GM03348 (cell line): Measurements from ENCODE around the gene ARMS2.

Source experiments
- DNase-seq: peaks from one replicate; pipeline ENCODE4 v3.0.0; 2012; ENCODE audit warnings: low spot score

The ARMS2 gene

DNA sequence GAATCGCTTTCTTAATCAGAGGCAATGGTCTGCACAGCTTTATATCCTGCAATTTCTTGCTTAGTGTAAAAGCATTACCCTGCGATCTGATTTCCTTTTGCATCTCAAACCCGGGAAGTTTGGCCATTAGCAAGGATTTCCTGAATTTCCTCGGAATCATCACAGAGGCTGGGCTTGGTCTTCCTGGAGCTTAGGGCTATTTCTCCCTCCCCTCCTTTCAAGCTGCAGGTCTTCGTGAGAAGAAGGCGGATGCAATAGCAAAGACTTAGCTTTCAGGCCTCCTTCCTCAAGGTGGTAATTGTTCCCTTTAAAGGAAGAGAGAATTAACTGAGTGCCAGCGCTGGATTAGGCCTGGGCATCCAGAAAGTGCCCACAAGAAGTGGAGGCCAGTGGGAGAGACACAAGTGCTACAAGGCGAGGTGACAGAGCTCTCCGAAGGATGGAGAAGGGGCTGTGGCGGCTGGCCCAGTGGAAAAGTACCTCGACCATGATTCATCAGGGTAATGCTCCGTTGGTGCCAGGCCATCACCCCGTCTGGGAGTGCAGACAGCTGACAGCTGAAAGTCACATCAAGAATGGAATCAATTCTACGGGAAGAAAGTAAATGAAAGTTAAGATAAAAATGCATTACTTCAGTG lies 4.0 kb upstream of the ARMS2 start:
- no peak for DNase-seq

GRCh38 chr10:122454071-122454470 lies 382 bp upstream of the ARMS2 start:
- no peak for DNase-seq

DNA sequence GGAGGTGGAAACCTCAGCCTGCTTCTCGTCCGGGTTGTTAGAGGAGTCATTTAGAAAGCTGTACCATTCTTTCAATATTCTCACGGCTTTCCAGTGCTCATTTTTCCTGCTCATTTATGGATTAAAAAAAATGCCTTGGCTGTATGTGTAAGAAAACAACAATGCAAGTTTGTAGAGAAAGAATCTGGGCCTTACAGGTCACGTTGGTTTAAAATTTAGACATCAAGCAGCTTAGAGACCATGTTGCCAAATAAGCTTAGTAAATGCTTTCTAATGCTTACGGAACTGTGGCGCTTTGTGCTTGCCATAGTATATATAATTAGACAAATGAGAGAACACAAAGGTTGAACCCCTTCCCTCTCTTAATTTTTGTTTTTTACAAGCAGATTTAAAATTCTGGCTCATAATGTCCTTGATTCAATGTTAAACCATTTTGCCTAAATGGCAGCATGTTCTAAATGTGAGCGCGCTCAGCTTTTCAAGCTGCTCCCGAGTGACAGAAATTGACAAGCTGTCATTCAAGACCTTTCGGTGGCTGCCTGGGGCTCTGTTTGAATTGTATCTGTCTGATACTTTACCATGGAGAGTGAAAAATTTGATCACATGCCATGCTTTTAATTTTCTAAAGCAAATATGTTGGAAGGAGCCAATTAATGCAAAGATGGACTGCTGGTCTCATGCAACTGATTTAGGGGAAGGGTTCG lies 1.1 kb downstream of the ARMS2 start:
- DNase-seq, result no peak

DNA sequence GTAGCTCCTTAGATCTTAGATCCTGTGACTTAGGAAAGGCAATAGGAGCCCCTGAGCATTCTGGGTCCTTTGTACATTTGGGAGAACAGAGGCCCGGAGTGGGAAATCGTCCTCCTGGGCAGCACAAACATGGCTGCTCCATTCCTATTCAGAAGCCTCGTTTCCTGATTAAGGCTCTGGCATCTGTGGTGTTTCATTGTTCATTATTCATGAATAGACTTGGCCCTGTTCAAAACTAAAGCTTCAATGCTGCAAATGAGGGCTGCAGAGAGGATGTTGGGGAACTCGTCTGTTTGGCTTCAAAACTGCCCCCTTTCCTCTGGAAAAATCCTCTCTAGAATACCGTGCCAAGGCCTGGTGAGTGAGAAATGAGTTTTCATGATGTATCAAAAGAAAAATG lies 3.5 kb downstream of the ARMS2 start:
- DNase-seq, result no peak

DNA sequence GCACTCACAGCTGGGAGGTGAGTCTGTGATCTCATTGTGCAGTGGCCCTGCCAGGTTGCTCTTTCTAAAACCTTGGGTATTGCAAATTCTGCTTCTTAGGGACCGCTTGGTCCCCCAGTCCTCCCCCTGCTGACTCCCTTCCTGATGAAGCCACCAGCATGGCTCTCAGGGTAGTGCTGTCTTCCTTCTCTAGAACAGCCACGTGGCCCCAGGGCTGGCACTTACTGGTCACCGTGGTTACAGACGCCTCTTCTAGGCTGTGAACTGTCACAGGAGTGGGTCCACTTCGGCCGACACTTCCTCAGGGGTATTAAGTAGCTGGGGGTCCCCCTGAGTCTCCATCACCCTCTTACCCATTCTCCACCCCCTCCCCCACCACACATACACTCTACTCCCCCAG lies 4.2 kb downstream of the ARMS2 start:
- DNase-seq, result no peak

- DNase-seq, result peak; percentile 39
These were observed 5.3 kb downstream of the ARMS2 start for GRCh38 chr10:122459561-122460273.

GRCh38 chr10:122460891-122461293 lies 6.4 kb downstream of the ARMS2 start:
- DNase-seq, result no peak

DNA sequence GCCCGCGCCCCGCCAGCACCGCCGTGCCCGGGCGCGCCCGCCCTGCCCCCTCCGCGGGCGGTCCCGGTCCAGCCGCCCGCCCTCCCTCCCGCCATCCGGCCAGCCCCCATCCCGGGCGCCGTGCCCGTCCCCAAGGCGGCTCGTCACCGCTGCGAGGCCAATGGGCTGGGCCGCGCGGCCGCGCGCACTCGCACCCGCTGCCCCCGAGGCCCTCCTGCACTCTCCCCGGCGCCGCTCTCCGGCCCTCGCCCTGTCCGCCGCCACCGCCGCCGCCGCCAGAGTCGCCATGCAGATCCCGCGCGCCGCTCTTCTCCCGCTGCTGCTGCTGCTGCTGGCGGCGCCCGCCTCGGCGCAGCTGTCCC lies 6.9 kb downstream of the ARMS2 start, which contains the start of gene HTRA1:
HTRA1 (plus strand) TSS at position 187 of the 362 bp plus-strand sequence; CDS start at position 287, 100 bp downstream.
- peak; percentile 95 for DNase-seq

GRCh38 chr10:122461729-122462532 lies 7.5 kb downstream of the ARMS2 start:
- peak; percentile 31 for DNase-seq

GRCh38 chr10:122462533-122463465 lies 8.3 kb downstream of the ARMS2 start:
- peak; percentile 66 for DNase-seq

DNA sequence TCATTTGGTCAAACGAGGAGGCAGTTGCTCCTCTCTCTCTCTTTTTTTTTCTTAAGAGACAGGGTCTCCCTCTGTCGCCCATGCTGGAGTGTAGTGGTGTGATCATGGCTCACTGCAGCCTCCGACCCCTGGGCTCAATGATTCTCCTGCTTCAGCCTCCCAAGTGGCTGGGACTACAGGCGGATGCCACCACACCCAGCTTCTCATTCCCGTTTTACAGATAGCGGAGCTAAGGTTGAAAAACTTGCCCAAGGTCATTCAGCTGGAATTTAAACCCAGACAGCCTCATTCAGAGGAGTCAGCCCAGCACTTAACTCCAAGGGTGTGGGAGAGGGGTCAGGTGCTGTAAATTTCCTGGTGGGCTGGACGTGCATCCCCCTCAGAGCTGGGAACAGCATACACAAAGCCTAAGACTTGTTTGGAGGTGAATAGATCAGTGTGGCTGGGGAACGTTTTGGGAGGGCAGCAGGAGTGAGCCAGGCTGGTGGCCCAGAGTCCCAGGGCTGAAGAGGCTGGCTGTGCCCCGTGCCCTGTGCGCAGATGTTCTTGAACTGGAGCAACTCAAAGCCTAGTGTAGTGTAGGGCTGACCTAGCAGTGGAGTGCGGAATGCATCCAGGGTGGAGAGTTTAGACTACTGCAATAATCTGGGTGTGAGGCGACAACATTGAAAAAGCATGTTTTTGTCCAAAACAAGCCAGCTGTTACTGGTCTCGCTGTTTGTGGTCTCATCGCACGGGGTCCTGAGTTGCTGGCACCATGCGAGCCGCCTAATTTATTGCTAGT lies 9.2 kb downstream of the ARMS2 start:
- DNase-seq, result no peak

DNA sequence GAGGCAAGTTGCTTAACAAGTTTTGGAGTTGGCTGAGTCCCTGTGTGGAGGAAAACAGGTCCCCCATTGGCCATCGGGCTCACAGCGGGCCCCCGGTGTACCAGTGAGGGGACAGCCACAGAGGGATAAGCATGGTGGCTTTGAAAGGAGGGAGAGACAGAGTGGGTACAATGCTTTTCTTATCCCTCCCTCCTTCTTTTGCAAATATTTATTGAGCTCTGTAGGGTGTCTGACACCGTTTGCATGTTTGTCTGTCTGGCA lies 9.7 kb downstream of the ARMS2 start:
- DNase-seq, result no peak

DNA sequence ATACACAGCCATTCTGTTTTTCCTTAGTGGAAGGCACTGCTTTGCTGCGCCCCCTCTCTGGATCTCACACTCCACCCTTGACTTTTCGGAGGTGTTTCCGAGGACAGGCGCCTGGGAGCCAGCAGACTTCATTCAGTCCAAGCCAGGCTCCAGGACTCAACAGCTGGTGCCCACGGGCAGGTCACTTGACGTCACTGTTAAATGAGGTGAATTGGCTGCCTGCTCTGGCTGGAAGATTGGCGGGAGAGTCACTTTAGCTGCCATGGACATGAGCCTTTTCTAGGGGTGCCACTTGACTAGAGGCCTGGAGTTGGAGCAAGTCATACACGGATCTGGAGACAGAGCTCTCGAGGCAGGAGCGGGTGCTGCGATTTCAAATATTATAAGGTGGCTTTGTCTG lies 10.1 kb downstream of the ARMS2 start:
- no peak for DNase-seq

DNA sequence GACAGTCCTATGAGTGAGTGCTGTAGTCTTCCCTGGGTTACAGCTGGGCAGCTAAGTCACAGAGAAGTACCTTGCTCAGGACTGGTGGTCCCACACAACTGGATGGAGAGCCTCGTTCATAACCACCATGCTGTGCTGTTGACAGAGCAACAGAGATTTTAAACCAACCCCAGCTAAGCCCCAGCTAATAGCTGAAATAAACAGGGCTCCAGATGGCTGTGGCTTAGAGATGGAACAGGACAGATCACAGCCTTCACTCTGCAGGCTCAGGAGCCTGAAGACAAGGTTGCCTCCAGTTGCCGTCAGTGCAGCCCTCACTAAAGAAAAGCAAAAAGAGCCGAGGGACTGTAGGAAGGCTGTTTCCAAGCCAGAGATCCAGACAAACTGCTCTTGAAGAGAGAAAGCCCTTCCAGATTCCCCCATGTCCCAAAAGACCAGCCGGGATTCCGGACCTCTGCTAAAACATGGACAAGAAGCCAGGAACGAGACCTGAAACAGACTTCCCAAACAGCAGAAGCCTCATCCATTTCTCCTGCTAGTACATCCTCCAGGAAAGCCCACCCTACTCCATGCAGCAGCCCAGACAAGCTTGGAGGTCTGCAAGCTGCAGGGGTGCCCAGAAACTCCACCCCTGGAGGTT lies 11.1 kb downstream of the ARMS2 start:
- no peak for DNase-seq

DNA sequence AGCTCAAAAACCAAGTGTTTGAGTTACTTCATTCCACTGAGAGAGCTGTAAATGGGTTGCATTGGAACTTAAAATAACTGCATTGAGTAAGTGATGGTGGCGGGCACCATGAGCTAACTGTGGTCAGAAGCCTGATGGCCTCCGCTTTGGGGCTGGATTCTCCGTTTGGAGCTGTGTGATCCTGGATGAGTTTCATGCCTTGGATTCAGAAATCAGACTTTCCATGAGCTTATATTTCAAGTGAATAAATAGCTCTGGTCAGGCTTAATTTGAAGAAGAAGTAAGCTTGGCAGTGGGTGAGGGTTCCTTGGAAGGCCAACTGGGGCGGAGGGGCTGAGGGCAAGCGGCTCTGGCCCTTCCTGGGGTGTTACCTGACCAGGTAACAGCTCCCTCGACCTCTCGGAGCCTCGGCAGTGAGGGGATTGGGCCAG lies 12.5 kb downstream of the ARMS2 start:
- no peak for DNase-seq

DNA sequence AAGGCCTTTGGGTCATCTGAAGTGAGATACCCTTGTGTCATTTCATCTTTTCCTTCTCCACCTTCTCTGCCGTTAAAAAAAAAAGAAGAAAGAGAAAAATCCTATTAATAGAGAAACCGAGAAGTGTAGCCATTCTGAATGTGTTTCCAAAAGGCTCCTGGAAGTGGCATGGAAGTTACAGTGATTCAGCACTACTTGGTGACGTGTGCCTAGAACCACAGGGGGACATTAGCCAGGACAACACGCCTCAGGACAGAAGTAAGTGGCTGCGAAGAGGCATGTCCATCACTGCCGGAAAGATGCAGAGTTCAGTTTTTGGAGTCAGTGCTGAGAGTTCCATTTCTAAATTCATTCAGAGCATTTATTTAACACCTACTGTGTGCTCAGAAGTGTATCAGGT lies 13.2 kb downstream of the ARMS2 start:
- DNase-seq, result no peak

- no peak for DNase-seq
These were observed 14.0 kb downstream of the ARMS2 start for GRCh38 chr10:122468307-122468925.

DNA sequence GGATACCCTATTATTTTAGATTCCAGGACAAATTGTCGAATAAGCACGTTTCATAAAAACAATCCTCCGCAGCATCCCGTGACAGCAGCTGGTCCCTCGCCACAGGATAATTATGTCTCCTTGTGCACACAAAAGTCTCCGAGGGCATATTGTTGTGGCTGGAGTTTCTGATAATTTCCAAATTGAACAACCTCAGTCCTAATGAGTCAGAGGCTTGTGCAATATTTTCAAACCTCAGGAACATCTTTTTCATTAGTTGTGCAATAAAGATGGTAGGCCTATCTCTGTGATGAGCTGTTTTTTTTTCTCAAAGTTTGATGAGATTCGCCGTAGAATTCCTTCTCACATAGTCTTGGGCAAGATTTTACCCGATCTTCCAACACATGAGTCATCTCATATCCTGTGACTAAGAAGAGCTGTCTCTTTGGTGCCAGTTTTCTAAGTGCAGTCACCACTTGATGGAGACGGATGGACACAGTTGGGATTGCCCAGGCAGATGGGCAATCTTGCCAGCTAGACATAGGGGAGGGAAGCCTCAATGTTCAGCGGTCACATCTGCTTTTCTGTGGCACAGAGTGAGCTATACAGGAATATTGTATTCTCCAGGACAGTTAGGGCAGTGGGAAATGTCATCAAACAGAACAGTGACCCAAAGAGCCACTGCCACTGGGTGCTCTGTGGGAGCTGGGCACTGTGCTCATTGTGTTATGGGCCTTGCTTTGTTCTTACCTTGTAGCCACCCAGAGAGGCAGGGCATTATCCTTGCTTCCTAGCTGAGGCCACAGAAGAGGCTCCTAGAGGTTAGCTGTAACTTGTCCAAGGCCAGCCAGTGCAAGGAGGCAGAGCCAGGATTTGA lies 14.7 kb downstream of the ARMS2 start:
- DNase-seq, result peak; percentile 88

GRCh38 chr10:122469848-122470247 lies 15.4 kb downstream of the ARMS2 start:
- DNase-seq, result no peak
